Glutamatergic neuron (in vitro differentiated cells): ENCODE measurements around the gene COL21A1. TPM values are rescaled to one million over a fixed set of nuclear protein-coding genes. Genes with fewer than 3 reads are reported as not detected.

ENCODE experiments used
- DNase-seq: peaks from one replicate; pipeline ENCODE4 v3.0.0; 2022
- H3K27ac Mint-ChIP-seq: one replicate; pipeline ENCODE4 v1.8.0; 2020; ENCODE audit warnings: mild to moderate bottlenecking, mixed read lengths, inconsistent platforms; ENCODE audit not compliant: unreplicated experiment
- H3K27me3 Mint-ChIP-seq: one replicate; pipeline ENCODE4 v1.8.0; 2020; ENCODE audit warnings: mild to moderate bottlenecking, moderate library complexity, mixed read lengths, inconsistent platforms; ENCODE audit not compliant: unreplicated experiment
- H3K36me3 Mint-ChIP-seq: one replicate; pipeline ENCODE4 v1.8.0; 2020; ENCODE audit warnings: mild to moderate bottlenecking, mixed read lengths, inconsistent platforms; ENCODE audit not compliant: unreplicated experiment
- H3K4me1 Mint-ChIP-seq: one replicate; pipeline ENCODE4 v1.8.0; 2020; ENCODE audit warnings: mild to moderate bottlenecking, low read depth, mixed read lengths, inconsistent platforms; ENCODE audit not compliant: unreplicated experiment
- H3K4me3 Mint-ChIP-seq: one replicate; pipeline ENCODE4 v1.8.0; 2020; ENCODE audit warnings: mild to moderate bottlenecking, mixed read lengths, inconsistent platforms; ENCODE audit not compliant: unreplicated experiment
- H3K9me3 Mint-ChIP-seq: one replicate; pipeline ENCODE4 v1.8.0; 2020; ENCODE audit warnings: mild to moderate bottlenecking, moderate library complexity, mixed read lengths, inconsistent platforms; ENCODE audit not compliant: unreplicated experiment
- total RNA-seq: library from RNA; stranded (reverse); fragmentation: NEBNext Ultra II Directional; extraction: Animal tissue kit (Norgen Biotek cat#: 25700); gene quantifications from one replicate; pipeline ENCODE4 v1.2.1, GENCODE V29; 2021; ENCODE audit not compliant: unreplicated experiment
- TF ChIP-seq, protein P1 (sequence below): fragments of 200-600 bp; sonication (generic); IDR thresholded peaks from one replicate; pipeline ENCODE4 v1.5.0; 2021; ENCODE audit not compliant: partially characterized antibody, unreplicated experiment

The COL21A1 gene
- total RNA-seq, 1 donor from 2014 or later: 0.69 TPM

DNA sequence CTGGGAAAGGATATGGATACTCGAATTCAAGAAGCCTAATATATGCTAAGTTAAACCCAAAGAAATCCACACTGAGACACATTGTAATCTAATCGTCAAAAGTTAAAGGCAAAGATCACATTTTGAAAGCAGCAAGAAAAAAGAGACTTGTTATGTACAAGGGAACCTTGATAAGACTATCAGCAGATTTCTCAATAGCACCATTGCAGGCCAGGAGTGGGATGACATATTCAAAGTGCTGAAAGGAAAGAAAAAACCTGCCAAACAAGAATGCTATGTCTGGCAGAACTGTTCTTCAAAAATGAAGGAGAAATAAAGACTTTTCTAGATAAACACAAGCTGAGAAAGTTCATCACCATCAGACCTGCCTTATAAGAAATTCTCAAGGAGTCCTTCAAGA lies 75.2 kb downstream of the COL21A1 start:
- Mint-ChIP-seq H3K4me3 (no peak overlapping the region), H3K36me3 (peaks cover 14% of the 10 kb centered on the region), H3K27ac (no peak overlapping the region), H3K4me1 (no peaks in the 10 kb centered on the region), H3K27me3 (no peaks in the 10 kb centered on the region), H3K9me3 (peaks cover 1% of the 10 kb centered on the region)
- DNase-seq: no peak
- TF ChIP-seq, protein P1, sequence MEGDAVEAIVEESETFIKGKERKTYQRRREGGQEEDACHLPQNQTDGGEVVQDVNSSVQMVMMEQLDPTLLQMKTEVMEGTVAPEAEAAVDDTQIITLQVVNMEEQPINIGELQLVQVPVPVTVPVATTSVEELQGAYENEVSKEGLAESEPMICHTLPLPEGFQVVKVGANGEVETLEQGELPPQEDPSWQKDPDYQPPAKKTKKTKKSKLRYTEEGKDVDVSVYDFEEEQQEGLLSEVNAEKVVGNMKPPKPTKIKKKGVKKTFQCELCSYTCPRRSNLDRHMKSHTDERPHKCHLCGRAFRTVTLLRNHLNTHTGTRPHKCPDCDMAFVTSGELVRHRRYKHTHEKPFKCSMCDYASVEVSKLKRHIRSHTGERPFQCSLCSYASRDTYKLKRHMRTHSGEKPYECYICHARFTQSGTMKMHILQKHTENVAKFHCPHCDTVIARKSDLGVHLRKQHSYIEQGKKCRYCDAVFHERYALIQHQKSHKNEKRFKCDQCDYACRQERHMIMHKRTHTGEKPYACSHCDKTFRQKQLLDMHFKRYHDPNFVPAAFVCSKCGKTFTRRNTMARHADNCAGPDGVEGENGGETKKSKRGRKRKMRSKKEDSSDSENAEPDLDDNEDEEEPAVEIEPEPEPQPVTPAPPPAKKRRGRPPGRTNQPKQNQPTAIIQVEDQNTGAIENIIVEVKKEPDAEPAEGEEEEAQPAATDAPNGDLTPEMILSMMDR: no peak

DNA sequence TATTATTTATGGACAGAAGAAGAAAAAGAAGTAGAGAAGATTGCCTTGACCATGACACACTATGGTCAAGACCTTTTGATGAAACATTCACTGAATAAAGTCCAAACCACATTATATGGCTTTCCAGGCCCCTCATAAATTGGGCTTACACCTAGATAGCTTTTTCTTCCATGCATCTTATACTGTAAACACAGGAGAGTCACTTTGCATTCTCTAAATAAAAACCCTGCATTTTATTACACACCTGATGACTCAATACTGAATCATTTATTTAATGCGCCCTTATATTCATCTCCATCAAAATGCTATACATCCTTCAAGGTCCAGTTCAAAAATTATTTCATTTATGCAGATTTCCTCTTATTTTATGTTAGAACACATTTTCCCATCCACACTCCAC lies 78.0 kb downstream of the COL21A1 start:
- no peak for DNase-seq
- H3K9me3 Mint-ChIP-seq: peaks cover 3% of the 10 kb centered on the region
- no peaks in the 10 kb centered on the region for H3K4me1 Mint-ChIP-seq
- no peak overlapping the region for H3K27ac Mint-ChIP-seq
- no peak overlapping the region for H3K4me3 Mint-ChIP-seq
- H3K27me3 Mint-ChIP-seq: no peaks in the 10 kb centered on the region
- peaks cover 6% of the 10 kb centered on the region for H3K36me3 Mint-ChIP-seq
- TF ChIP-seq, protein P1: no peak

DNA sequence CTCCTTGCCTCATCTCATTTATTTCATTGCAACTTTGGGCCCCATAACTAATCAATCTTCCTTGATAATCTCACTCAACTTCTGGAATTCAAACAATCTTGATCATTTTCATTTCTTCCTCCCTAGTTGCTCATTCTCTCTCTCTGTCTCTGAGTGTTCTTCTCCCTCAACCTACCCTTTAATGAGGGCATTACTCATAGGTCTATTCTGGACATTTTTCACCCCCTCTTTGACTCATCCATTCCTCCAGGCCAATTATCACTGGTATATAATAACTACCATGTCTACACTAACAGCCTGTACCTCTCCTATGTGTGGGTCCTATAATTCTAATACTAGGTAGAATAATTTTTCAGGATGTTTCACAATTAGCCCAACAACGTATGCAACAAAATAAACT lies 78.8 kb downstream of the COL21A1 start:
- no peak for DNase-seq
- TF ChIP-seq, protein P1: no peak
- no peaks in the 10 kb centered on the region for H3K27me3 Mint-ChIP-seq
- H3K27ac Mint-ChIP-seq: no peak overlapping the region
- H3K4me3 Mint-ChIP-seq: no peak overlapping the region
- H3K9me3 Mint-ChIP-seq: peaks cover 3% of the 10 kb centered on the region
- no peaks in the 10 kb centered on the region for H3K4me1 Mint-ChIP-seq
- peaks cover 6% of the 10 kb centered on the region for H3K36me3 Mint-ChIP-seq

DNA sequence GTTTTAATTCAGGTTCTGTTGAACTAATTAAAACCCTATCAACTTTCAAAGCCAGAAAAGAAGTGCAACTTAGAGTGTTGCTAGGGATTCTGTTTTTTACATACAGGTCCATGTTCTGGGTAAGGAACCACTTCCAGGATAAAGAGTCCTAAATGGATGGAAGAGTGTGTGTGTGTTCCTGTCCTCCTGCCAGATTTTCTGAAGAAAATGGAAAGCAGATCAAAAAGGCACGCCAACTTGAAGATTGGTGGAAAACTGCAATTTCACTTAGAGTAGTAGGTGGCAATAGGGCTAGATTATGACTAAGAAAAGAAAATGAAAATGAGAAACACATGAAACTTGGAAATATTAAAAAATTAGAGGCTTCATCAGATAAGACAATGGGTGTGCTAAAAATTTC lies 85.3 kb downstream of the COL21A1 start:
- Mint-ChIP-seq H3K4me1 (no peaks in the 10 kb centered on the region), H3K36me3 (no peaks in the 10 kb centered on the region), H3K27me3 (no peaks in the 10 kb centered on the region), H3K9me3 (peaks cover 2% of the 10 kb centered on the region), H3K27ac (no peak overlapping the region), H3K4me3 (no peak overlapping the region)
- DNase-seq: no peak
- TF ChIP-seq, protein P1: no peak

DNA sequence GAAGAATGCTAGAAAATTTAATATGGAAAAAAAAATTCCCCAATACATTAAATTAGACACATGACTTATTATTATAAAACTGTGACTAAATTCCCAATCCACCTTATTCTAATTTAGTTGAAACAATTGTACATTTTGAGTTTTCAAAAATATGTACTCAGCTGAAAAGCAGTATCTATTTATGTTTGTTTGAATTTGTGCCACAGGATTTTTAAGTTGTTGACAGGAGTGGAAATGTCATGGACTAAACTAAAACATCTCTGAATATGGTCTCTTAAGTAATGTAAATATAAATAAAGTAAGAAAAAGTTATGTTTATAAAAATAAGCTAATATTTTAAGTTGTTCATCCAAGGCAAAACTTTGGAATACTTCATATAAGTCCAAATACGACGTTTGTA lies 86.9 kb downstream of the COL21A1 start:
- H3K9me3 Mint-ChIP-seq: peaks cover 2% of the 10 kb centered on the region
- H3K4me3 Mint-ChIP-seq: no peak overlapping the region
- no peaks in the 10 kb centered on the region for H3K4me1 Mint-ChIP-seq
- no peaks in the 10 kb centered on the region for H3K36me3 Mint-ChIP-seq
- DNase-seq: no peak
- no peak overlapping the region for H3K27ac Mint-ChIP-seq
- no peaks in the 10 kb centered on the region for H3K27me3 Mint-ChIP-seq
- TF ChIP-seq, protein P1: no peak
